GM21528 (cell line): ENCODE measurements around the gene CDKL2.
"Not testable (repeated sequence)": the region's sequence is repeated elsewhere in the genome, so short reads cannot be mapped to it uniquely, and the experiment has no call there.

Experiments used
- ATAC-seq: cut with Tn5 transposase; IDR thresholded peaks from one replicate; pipeline ENCODE4 v1.9.1; 2021; ENCODE audit warnings: mild to moderate bottlenecking, moderate library complexity; ENCODE audit not compliant: unreplicated experiment, low FRiP score

The CDKL2 gene

GRCh38 chr4:75630174-75630936 lies at the start of gene CDKL2:
Gene CDKL2, minus strand, starts transcription at chr4:75630528. Its CDS starts 4,540 bp downstream, at chr4:75625988.
- peak; percentile 100 for ATAC-seq

GRCh38 chr4:75678965-75679364 lies 48.6 kb upstream of the CDKL2 start:
- no peak for ATAC-seq

GRCh38 chr4:75678473-75678872 lies 48.1 kb upstream of the CDKL2 start:
- no peak for ATAC-seq

- no peak for ATAC-seq
Measured at GRCh38 chr4:75675004-75675531, 44.7 kb upstream of the CDKL2 start.

- ATAC-seq, result no peak
Measured at GRCh38 chr4:75673959-75674328, 43.6 kb upstream of the CDKL2 start.

- ATAC-seq, result peak; percentile 90
Measured at GRCh38 chr4:75673027-75673958, 43.0 kb upstream of the CDKL2 start, which contains the start of gene G3BP2. Gene G3BP2, minus strand, starts transcription at chr4:75673411. Its CDS starts 11,386 bp downstream, at chr4:75662025.

- ATAC-seq, result peak; percentile 33
Measured at GRCh38 chr4:75672461-75673026, 42.2 kb upstream of the CDKL2 start.

- no peak for ATAC-seq
Measured at GRCh38 chr4:75671802-75672421, 41.6 kb upstream of the CDKL2 start.

GRCh38 chr4:75668596-75668995 lies 38.3 kb upstream of the CDKL2 start:
- ATAC-seq, result no peak

- ATAC-seq, result not testable (repeated sequence)
Measured at GRCh38 chr4:75667636-75668035, 37.3 kb upstream of the CDKL2 start.

GRCh38 chr4:75666299-75666698 lies 36.0 kb upstream of the CDKL2 start:
- no peak for ATAC-seq

GRCh38 chr4:75664604-75665003 lies 34.3 kb upstream of the CDKL2 start:
- ATAC-seq, result not testable (repeated sequence)

- ATAC-seq, result no peak
Measured at GRCh38 chr4:75662626-75663025, 32.3 kb upstream of the CDKL2 start.

- no peak for ATAC-seq
Measured at GRCh38 chr4:75660491-75660890, 30.2 kb upstream of the CDKL2 start.

- no peak for ATAC-seq
Measured at GRCh38 chr4:75659512-75660031, 29.2 kb upstream of the CDKL2 start.

- no peak for ATAC-seq
Measured at GRCh38 chr4:75658876-75659275, 28.5 kb upstream of the CDKL2 start.

GRCh38 chr4:75655562-75655961 lies 25.2 kb upstream of the CDKL2 start:
- no peak for ATAC-seq

- ATAC-seq, result no peak
Measured at GRCh38 chr4:75654905-75655304, 24.6 kb upstream of the CDKL2 start.

- no peak for ATAC-seq
Measured at GRCh38 chr4:75653845-75654503, 23.6 kb upstream of the CDKL2 start.

GRCh38 chr4:75644095-75644494 lies 13.8 kb upstream of the CDKL2 start:
- no peak for ATAC-seq
